ENCODE data around the gene GLIPR2.

Gene GLIPR2

GRCh38 chr9:36194326-36195000, 57.9 kb downstream of the GLIPR2 start:
- DNase-seq (ENCODE audit: low read depth) = no peak

- DNase-seq (ENCODE audit: low read depth) = peak; percentile 42
Measured at GRCh38 chr9:36204906-36205547, 68.5 kb downstream of the GLIPR2 start.

GRCh38 chr9:36207016-36207415, 70.5 kb downstream of the GLIPR2 start:
- DNase-seq (ENCODE audit: low read depth) = peak; percentile 61

GRCh38 chr9:36207546-36208012, 71.0 kb downstream of the GLIPR2 start:
- peak; percentile 38 for DNase-seq (ENCODE audit: low read depth)

- no peak for DNase-seq (ENCODE audit: low read depth)
Measured at GRCh38 chr9:36208521-36209253, 72.2 kb downstream of the GLIPR2 start.

GRCh38 chr9:36210722-36211121, 74.2 kb downstream of the GLIPR2 start:
- DNase-seq (ENCODE audit: low read depth) = no peak

- DNase-seq (ENCODE audit: low read depth) = no peak
Measured at GRCh38 chr9:36211510-36211909, 75.0 kb downstream of the GLIPR2 start.

GRCh38 chr9:36213387-36213786, 76.9 kb downstream of the GLIPR2 start:
- no peak for DNase-seq (ENCODE audit: low read depth)

Data from ELR (cell line).